Vagina (tissue), 2 donors: ENCODE data around the gene PRIM2. TPM values are rescaled to one million over a fixed set of nuclear protein-coding genes. Genes with fewer than 3 reads are reported as not detected.
A peak's percentile ranks its signal among the peaks of the same experiment; 100 is the strongest.

Experiments
- DNase-seq, 2 donors: peaks; one replicate each; pipeline ENCODE4 v3.0.0-alpha.2; 2017; ENCODE audit errors: extremely low spot score in 2 of 2
- H3K27ac ChIP-seq: fragments of 200-600 bp; sonication (generic); one replicate; pipeline ENCODE4 v1.5.1; 2019
- H3K27me3 ChIP-seq: fragments of 200-600 bp; sonication (generic); one replicate; pipeline ENCODE4 v1.5.1; 2019
- H3K36me3 ChIP-seq, 2 donors: fragments of 200-600 bp; sonication (generic); one replicate each; pipeline ENCODE4 v1.5.1; 2017 to 2019
- H3K4me1 ChIP-seq: fragments of 200-600 bp; sonication (generic); one replicate; pipeline ENCODE4 v1.5.1; 2019
- H3K4me3 ChIP-seq, 2 donors: fragments of 200-600 bp; sonication (generic); 1 replicate in 1 of 2; 2 replicates in 1 of 2; pipeline ENCODE4 v1.5.1; 2016 to 2019
- H3K9me3 ChIP-seq: fragments of 200-600 bp; sonication (generic); one replicate; pipeline ENCODE4 v1.5.1; 2019
- POLR2A ChIP-seq, 2 donors: fragments of 450-650 bp; IDR thresholded peaks; one replicate each; pipeline ENCODE4 v1.6.1; 2017; ENCODE audit warnings: antibody characterized with exemption in 2 of 2, mild to moderate bottlenecking in 2 of 2, moderate library complexity in 2 of 2
- POLR2AphosphoS5 ChIP-seq, 2 donors: sonication (generic); formaldehyde crosslinking; IDR thresholded peaks; one replicate each; pipeline ENCODE4 v1.9.0; 2017; ENCODE audit warnings: antibody characterized with exemption in 2 of 2, mild to moderate bottlenecking in 2 of 2, low read depth in 1 of 2; ENCODE audit not compliant: insufficient read depth in 1 of 2
- intact Hi-C: fragments of 100-400 bp; cut with DNase I; formaldehyde crosslinking; loops from one replicate; pipeline ENCODE4 v1.15.1; 2023
- total RNA-seq: library from RNA; depleted of rRNA; stranded (reverse); fragments of >200 nt; gene quantifications from one replicate; pipeline ENCODE4 v1.2.3, GENCODE V29; 2016
- TF ChIP-seq, protein P1 (sequence below), 3 experiments: fragments of 450-650 bp in 2 of 3; fragments of 200-600 bp in 1 of 3; sonication (generic) in 1 of 3; IDR thresholded peaks; one replicate each; pipeline ENCODE4 v1.5.1; 2017 to 2019; ENCODE audit warnings: antibody characterized with exemption in 3 of 3, mild to moderate bottlenecking in 2 of 3, moderate library complexity in 2 of 3

The PRIM2 gene
- total RNA-seq, 1 donor from 2014 or later: 6.9 TPM

DNA sequence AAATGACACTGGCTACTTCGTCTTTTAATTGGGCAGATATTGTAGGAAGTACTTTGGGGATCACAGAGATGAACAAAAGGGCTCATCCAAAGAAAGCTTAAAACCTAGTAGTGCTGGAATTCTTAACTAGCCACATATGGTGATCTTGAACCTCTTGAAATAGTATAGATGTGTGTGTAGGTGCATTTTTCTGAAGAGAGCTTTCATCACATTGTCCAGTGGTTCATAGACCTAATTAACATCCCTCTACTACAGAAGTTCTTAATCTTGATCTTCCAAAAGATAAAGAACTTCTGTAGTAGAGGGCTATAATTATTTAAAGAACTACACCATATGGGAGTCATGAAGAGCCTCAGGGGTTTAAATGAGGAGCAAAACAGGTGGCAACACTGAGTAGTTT lies 2.3 kb upstream of the PRIM2 start:
- Histone ChIP-seq H3K27ac (peak overlapping the region; percentile 72), H3K4me1 (peaks cover 38% of the 10 kb centered on the region), H3K36me3 (no peaks in the 10 kb centered on the region), H3K27me3 (no peaks in the 10 kb centered on the region), H3K4me3 (no peak overlapping the region), H3K9me3 (no peaks in the 10 kb centered on the region)
- DNase-seq: no peak
- intact Hi-C loops: loop anchor here (10.0 kb wide), 2 partner anchors 50 to 120 kb away; no protein-coding TSS in a partner anchor
- TF ChIP-seq, protein P1, sequence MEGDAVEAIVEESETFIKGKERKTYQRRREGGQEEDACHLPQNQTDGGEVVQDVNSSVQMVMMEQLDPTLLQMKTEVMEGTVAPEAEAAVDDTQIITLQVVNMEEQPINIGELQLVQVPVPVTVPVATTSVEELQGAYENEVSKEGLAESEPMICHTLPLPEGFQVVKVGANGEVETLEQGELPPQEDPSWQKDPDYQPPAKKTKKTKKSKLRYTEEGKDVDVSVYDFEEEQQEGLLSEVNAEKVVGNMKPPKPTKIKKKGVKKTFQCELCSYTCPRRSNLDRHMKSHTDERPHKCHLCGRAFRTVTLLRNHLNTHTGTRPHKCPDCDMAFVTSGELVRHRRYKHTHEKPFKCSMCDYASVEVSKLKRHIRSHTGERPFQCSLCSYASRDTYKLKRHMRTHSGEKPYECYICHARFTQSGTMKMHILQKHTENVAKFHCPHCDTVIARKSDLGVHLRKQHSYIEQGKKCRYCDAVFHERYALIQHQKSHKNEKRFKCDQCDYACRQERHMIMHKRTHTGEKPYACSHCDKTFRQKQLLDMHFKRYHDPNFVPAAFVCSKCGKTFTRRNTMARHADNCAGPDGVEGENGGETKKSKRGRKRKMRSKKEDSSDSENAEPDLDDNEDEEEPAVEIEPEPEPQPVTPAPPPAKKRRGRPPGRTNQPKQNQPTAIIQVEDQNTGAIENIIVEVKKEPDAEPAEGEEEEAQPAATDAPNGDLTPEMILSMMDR (IDR thresholded peaks at IDR 0.05): no peak
- no peak for TF ChIP-seq POLR2A (IDR thresholded peaks at IDR 0.05)
- TF ChIP-seq POLR2AphosphoS5 (IDR thresholded peaks at IDR 0.05; ENCODE audit: insufficient read depth in 1 of 2, low read depth in 1 of 2): no peak

DNA sequence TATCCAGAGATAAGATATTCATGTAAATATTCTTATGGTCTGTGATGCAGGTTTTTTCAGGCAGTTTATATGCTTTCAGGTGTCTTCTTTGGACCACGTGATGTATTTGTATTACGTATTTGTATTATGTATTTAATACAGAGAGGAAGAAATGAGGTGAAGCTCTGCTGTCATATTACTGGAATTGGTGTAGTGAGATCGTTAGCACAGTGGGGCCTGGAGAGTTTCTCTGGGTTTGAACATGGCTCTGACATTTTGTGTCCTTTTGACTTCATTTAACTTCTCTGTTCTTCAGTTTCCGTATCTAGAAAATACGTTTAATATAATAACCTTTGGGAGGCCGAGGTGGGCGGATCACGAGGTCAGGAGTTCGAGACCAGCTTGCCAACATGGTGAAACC lies 1.6 kb upstream of the PRIM2 start:
- Histone ChIP-seq H3K4me1 (peaks cover 38% of the 10 kb centered on the region), H3K27me3 (no peaks in the 10 kb centered on the region), H3K4me3 (no peak overlapping the region), H3K36me3 (no peaks in the 10 kb centered on the region), H3K27ac (peak overlapping the region; percentile 79), H3K9me3 (no peaks in the 10 kb centered on the region)
- no peak for TF ChIP-seq POLR2A (IDR thresholded peaks at IDR 0.05)
- TF ChIP-seq POLR2AphosphoS5 (IDR thresholded peaks at IDR 0.05; ENCODE audit: insufficient read depth in 1 of 2, low read depth in 1 of 2): no peak
- TF ChIP-seq, protein P1 (IDR thresholded peaks at IDR 0.05): no peak
- intact Hi-C loops: loop anchor here (10.0 kb wide), 2 partner anchors 51 to 121 kb away; no protein-coding TSS in a partner anchor
- no peak for DNase-seq

DNA sequence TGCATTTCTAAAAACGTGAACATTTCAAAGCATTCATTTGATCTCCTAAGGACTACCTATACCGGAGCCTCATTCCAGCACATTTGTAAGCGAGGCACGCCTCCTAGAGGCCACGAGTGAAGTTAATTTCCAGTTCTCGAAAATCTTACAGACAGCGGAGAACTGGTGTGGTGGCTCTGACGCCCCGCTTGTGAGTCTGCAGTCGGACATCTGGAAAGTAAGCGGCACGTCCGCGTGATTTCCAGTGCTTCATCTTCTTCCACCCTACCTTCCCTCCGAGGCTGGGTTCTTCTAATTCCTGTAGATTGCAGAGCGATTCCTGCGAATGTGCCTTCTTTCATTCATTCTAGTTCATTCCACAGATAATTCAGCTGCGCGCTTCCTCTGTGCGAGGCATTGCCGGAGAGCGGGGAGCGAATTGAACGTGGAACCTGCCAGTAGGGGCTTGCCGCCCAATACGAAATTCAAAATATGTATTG lies 810 bp upstream of the PRIM2 start:
- H3K36me3 ChIP-seq: peaks cover 0 to 5% of the 10 kb centered on the region in 2 donors
- peaks cover 38% of the 10 kb centered on the region for H3K4me1 ChIP-seq
- TF ChIP-seq POLR2A (IDR thresholded peaks at IDR 0.05) (no peak), POLR2AphosphoS5 (IDR thresholded peaks at IDR 0.05; ENCODE audit: insufficient read depth in 1 of 2, low read depth in 1 of 2) (peak in 1 of 2 donors; percentile 86)
- TF ChIP-seq, protein P1 (IDR thresholded peaks at IDR 0.05): peak; percentile 44 to 87 (median 77)
- intact Hi-C loops: loop anchor here (10.0 kb wide), 2 partner anchors 52 to 122 kb away; no protein-coding TSS in a partner anchor
- no peaks in the 10 kb centered on the region for H3K27me3 ChIP-seq
- peak overlapping the region; percentile 79 for H3K27ac ChIP-seq
- no peaks in the 10 kb centered on the region for H3K9me3 ChIP-seq
- peak overlapping the region; percentile 53 to 68 for H3K4me3 ChIP-seq
- DNase-seq: peak in 1 of 2 donors; percentile 92

DNA sequence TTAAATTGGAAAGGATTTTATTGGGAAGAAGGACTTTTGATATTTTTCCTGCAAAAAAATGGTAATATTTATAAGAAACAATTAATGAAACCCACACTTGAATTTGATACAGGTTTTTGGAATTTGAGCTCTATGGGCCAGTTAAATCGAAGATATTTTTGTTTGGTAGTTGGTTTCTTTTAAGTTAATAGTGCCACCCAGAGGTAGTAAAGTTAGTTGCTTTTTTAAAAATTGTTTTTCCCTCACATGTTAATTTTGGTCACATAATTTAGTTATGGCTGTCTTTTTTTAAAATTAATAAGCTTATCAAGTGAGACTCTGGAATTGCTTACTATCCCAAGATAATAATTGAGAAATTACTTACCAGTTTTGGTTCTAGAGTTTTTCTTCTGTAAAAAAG lies 7.1 kb downstream of the PRIM2 start:
- H3K4me3 ChIP-seq: no peak overlapping the region
- TF ChIP-seq POLR2AphosphoS5 (IDR thresholded peaks at IDR 0.05; ENCODE audit: insufficient read depth in 1 of 2, low read depth in 1 of 2): no peak
- no peak for TF ChIP-seq POLR2A (IDR thresholded peaks at IDR 0.05)
- TF ChIP-seq, protein P1 (IDR thresholded peaks at IDR 0.05): peak in 2 of 3 experiments; percentile 30 to 35
- no peaks in the 10 kb centered on the region for H3K4me1 ChIP-seq
- intact Hi-C loops: no loop called here
- DNase-seq: no peak
- peaks cover 3 to 29% of the 10 kb centered on the region in 2 donors for H3K36me3 ChIP-seq
- no peak overlapping the region for H3K27ac ChIP-seq
- H3K27me3 ChIP-seq: no peaks in the 10 kb centered on the region
- H3K9me3 ChIP-seq: peaks cover 2% of the 10 kb centered on the region

DNA sequence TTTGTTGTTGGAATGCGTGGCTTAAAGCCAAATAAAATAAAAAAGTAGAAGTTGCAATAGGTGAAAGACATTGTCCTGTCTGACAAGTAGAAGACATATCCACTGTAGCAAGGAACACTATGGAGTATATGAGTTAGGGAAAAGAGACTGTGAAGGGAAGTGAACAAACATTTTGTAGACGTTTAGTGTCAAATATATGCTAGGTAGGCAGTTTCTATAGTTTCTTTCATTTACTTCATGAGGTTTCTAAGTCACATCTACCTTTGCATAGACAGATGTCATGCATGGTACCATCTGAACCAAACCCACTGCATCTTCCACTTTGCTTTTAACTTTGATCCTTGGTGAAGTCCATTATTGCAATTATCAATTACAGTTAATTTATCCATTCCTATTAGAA lies 9.9 kb downstream of the PRIM2 start:
- TF ChIP-seq POLR2AphosphoS5 (IDR thresholded peaks at IDR 0.05; ENCODE audit: insufficient read depth in 1 of 2, low read depth in 1 of 2) (no peak), POLR2A (IDR thresholded peaks at IDR 0.05) (no peak)
- TF ChIP-seq, protein P1 (IDR thresholded peaks at IDR 0.05): no peak
- intact Hi-C loops: no loop called here
- H3K4me1 ChIP-seq: no peaks in the 10 kb centered on the region
- no peak overlapping the region for H3K27ac ChIP-seq
- DNase-seq: no peak
- H3K27me3 ChIP-seq: no peaks in the 10 kb centered on the region
- peaks cover 16% of the 10 kb centered on the region for H3K9me3 ChIP-seq
- no peak overlapping the region for H3K4me3 ChIP-seq
- H3K36me3 ChIP-seq: peaks cover 3 to 42% of the 10 kb centered on the region in 2 donors
